ENCODE results near the gene GPER1. TPM values are rescaled to one million over a fixed set of nuclear protein-coding genes. Genes with fewer than 3 reads are reported as not detected.

The GPER1 gene
- total RNA-seq, 4 donors from 2014 or later = 4.2 to 8.9 (median 6.0) TPM

GRCh38 chr7:1105189-1105588 is 17.3 kb downstream of the GPER1 start:
- TF ChIP-seq CTCF (IDR thresholded peaks at IDR 0.05; ENCODE audit: low read depth) = no peak

- TF ChIP-seq CTCF (IDR thresholded peaks at IDR 0.05; ENCODE audit: low read depth) = no peak
Observed at GRCh38 chr7:1106063-1106792, 18.3 kb downstream of the GPER1 start.

DNA sequence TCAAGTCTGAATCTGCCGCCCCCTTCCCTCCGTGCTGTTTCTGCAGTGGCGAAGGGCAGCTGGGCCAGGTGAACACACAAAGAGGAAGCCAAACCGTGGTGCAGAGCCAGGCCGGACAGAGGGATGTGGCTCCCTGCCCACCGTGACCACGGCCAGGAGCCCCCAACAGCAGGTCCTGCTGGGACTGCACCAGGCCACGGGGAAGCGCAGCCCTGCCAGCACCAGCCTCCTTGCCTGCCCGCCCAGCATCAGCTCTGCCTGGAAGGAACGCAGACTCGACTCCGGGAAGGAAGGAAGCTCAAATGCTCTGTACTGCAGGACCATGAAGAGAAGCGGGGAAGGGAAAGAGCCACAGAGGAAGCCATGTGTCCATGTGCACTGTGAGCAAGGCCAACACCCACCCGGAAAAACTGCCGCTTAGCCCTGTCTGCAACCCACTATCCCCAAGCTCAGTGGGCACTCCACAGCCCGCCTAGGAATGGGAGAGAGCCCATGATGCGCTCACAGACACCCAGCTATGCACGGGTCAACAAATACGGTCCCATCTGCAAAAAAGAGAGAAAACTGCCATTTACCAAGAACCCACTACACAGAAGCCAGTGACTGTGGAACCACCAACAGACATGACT is 19.0 kb downstream of the GPER1 start:
- no peak for TF ChIP-seq CTCF (IDR thresholded peaks at IDR 0.05; ENCODE audit: low read depth)

- TF ChIP-seq CTCF (IDR thresholded peaks at IDR 0.05; ENCODE audit: low read depth) = no peak
Observed at GRCh38 chr7:1108264-1108920, 20.5 kb downstream of the GPER1 start.

- no peak for TF ChIP-seq CTCF (IDR thresholded peaks at IDR 0.05; ENCODE audit: low read depth)
Observed at GRCh38 chr7:1109581-1110310, 21.8 kb downstream of the GPER1 start.

GRCh38 chr7:1110358-1110757 is 22.4 kb downstream of the GPER1 start:
- TF ChIP-seq CTCF (IDR thresholded peaks at IDR 0.05; ENCODE audit: low read depth) = no peak

DNA sequence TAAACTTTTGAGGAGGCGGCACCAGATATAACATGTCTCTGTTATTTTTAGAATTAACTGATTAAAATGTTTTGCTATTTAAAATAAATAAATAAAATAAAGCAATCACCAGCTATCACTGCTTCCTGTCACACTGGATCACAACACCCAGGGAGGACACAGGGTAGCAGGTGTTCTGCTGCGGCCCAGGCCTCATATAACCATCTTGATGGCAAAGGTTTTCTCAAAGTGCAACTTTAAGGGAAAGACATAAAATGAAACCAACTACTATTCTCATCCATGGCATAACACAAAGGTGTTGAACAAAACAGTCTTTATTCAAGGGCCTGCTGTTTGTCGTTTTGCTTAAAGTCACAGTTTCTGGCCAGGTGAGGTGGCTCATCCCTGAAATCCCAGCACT is 23.2 kb downstream of the GPER1 start:
- TF ChIP-seq CTCF (IDR thresholded peaks at IDR 0.05; ENCODE audit: low read depth) = no peak
